ENCODE results near the gene KIF14.

Gene KIF14, protein sequence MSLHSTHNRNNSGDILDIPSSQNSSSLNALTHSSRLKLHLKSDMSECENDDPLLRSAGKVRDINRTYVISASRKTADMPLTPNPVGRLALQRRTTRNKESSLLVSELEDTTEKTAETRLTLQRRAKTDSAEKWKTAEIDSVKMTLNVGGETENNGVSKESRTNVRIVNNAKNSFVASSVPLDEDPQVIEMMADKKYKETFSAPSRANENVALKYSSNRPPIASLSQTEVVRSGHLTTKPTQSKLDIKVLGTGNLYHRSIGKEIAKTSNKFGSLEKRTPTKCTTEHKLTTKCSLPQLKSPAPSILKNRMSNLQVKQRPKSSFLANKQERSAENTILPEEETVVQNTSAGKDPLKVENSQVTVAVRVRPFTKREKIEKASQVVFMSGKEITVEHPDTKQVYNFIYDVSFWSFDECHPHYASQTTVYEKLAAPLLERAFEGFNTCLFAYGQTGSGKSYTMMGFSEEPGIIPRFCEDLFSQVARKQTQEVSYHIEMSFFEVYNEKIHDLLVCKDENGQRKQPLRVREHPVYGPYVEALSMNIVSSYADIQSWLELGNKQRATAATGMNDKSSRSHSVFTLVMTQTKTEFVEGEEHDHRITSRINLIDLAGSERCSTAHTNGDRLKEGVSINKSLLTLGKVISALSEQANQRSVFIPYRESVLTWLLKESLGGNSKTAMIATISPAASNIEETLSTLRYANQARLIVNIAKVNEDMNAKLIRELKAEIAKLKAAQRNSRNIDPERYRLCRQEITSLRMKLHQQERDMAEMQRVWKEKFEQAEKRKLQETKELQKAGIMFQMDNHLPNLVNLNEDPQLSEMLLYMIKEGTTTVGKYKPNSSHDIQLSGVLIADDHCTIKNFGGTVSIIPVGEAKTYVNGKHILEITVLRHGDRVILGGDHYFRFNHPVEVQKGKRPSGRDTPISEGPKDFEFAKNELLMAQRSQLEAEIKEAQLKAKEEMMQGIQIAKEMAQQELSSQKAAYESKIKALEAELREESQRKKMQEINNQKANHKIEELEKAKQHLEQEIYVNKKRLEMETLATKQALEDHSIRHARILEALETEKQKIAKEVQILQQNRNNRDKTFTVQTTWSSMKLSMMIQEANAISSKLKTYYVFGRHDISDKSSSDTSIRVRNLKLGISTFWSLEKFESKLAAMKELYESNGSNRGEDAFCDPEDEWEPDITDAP (N-terminal part only)

DNA sequence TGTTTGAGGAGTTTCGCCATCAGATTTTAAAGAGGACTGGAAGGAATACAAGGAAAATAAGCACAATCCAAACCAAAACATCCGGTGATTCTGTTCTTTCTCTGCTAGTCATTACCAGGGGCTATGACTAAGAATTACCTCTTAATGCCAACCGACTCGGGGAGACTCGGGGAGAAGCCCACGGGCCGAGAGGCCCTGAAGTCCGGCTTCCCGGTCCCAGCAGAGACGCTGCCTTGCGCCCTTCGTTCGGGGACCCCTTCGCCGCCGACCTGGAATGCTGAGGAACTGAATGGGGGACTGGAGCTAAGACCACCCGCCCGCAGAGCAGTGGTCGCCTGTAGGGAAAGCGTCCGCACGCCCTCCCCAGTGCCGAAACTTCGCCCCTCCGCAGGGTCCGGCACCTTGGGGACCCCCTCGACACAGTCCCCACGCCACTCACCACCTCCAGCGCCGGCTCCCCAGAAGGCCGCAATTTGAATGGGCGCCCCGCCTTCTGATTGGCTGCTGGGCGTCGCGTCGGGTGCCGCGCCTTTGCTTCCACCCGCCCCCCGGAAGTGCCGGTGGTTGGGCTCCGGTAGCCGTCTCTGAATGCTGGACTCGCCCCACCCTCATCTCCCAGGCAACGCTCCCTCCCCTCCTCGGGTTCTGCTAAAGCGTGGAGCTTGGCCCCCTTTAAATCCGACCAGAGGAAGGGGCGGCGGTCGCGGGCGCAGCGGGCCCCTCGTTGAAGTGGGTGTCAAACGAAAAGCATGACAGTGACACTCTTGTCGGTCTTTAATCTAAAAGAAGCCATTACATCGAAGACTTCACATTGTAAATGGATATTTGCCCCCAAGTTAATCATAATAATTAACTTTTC is at the start of gene KIF14:
TSS of gene KIF14 (minus strand) at position 479 of the 859 bp plus-strand sequence. CDS start 2,028 bp downstream, outside the sequence.
- peak; percentile 97 for DNase-seq (ENCODE audit: low spot score)

DNA sequence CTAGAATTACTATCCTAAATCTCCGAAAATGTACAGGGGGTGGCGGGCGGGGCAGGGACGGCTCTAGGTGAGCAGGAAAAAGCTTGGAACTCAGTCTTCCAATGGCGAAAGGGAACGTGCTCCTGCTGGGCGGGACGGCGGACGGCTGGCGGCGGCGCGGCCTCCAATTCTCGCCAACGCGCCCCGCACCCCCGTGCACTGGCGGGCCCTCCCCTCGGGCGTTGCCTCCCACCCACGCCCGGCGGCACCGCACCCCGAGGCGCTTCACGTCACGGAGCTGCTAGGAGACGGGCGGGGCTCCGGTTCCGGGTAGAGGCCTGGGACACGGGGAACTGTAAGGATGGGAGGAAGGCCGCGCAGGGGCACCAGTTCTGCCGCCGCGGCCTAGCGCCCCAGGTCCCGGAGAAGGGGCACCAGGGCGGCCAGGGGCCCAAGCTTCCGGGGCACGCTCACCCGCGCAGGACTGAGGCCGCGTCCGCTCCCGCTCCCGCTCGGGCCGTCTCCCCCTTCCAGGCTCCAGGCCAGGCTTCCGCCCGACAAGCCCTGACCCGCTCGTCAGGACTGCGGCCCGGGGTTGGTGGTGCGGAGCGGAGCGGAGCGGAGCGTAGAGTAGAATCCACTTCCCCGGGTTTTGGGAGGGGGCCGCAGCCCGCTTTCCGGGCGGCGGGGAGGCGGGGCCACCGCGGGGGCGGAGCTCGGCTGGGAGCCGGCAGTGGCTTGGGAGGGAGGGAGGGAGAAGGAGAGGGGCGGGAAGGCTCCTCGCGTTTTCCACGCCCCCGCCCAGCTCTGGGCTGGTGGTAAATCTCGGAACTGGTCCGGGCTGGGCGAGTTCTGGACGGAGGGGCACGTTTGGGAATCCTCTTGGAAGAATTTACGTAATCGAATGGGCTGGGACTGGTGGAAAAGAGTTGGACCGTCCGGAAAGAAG is 49.0 kb upstream of the KIF14 start, which contains the start of gene DDX59:
TSS of gene DDX59 (minus strand) at position 594 of the 928 bp plus-strand sequence. CDS start 3,167 bp downstream, outside the sequence.
- DNase-seq (ENCODE audit: low spot score) = peak; percentile 98

DNA sequence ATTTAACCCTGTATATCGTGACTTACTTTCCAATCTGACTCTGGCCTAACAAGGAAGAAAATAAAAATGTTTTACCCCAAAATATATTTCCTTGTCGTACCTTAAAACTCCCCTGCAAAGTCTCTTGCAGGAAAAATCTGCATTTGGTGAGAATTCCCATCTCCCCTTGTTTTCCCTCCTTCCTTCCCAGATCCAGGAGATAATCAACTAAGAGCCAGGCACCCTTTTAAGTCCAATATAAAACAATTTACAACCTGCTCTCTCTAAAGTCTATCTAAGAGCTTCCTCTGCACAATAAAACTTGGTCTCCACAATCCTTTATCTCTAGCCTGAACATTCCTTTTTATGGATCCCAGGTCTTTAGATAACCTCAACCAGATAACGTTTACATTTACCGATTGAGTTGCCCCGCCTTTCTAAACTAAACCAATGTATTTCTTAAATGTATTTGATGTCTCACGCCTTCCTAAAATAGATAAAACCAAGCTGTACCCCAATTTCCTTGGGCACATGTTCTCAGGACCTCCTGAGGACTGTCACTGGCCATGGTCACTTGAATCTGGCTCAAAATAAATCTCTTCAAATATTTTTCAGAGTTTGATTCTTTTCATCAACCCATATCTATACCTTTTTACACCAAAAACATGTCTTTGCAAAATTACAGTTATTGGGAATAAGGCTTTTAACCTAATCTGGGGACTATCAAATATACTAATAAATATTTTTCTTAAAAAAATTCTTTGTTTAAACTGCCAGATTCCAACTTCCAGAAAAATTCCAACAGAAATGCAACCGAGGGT is 48.2 kb upstream of the KIF14 start:
- no peak for DNase-seq (ENCODE audit: low spot score)

DNA sequence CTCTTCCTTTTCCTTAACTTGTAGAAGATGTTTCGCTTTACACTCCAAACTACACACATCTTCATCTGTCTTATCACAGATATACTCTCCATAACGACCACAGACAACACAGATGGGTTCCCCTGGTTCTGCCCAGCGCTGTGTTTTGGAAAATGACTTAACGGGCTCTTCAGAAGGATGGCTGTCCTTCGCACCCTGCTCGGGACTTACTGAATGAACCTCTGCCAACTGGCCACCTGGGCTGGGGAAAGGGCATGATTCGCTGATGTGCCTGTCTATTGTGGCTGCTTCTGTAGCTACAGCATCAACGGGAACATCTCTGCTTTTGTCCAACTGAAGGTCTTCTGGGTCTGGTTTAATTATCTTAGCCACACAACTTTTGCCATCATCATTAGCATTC is 45.8 kb upstream of the KIF14 start:
- no peak for DNase-seq (ENCODE audit: low spot score)

DNA sequence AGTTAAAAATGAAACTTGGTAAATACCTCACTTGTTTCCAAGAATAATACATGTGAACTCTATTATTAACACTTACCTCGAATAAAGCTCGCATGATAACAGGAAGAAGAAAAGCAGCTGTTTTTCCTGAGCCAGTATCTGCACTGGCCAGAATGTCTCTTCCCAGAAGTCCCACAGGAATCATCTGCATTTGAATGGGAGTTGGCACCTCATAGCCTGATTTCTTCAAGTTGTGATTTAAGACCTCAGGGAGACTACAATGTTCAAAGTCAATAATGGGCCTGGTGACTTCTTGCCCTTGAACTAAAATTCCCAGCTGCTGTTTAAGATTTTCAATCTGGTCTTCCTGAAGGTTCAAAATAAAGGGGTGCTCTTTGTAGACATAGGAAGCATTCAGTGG is 45.3 kb upstream of the KIF14 start:
- no peak for DNase-seq (ENCODE audit: low spot score)

DNA sequence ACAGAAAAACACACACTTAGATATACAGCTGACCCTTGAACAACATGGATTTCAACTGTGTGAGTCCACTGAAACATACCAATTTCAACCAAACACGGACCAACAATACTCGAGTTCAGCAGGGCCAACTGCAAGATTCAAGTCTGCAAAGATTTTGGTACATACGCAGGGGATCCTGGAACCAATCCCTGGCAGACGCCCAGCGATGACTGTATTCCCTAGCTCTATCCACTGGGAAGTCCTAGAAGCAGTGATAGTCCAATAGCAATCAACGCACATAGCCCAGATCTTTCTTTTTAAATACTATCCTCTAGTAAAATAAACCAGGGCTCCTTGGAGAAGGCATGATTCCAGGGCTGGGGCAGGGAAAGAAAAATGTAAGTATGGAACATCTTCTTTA is 40.2 kb upstream of the KIF14 start:
- DNase-seq (ENCODE audit: low spot score) = no peak

DNA sequence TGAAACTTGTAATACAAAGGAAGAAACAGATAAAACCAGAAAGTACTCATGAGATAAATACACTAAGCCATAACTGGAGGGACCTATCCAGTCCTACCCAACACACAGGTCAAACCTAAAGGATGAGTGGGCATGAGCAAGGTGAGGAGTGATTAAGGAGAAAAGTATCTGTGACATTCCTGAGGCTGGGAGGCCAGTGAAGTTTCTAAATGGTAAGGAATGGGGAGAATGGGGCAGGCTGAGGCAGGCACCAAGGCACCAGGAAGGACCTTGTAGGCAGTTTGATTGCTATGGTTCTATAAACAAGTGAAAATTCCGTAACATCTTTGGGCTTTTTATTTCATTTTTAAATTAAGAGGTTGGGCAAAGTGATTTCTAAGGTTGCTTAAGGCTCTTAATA is 38.7 kb upstream of the KIF14 start:
- no peak for DNase-seq (ENCODE audit: low spot score)

DNA sequence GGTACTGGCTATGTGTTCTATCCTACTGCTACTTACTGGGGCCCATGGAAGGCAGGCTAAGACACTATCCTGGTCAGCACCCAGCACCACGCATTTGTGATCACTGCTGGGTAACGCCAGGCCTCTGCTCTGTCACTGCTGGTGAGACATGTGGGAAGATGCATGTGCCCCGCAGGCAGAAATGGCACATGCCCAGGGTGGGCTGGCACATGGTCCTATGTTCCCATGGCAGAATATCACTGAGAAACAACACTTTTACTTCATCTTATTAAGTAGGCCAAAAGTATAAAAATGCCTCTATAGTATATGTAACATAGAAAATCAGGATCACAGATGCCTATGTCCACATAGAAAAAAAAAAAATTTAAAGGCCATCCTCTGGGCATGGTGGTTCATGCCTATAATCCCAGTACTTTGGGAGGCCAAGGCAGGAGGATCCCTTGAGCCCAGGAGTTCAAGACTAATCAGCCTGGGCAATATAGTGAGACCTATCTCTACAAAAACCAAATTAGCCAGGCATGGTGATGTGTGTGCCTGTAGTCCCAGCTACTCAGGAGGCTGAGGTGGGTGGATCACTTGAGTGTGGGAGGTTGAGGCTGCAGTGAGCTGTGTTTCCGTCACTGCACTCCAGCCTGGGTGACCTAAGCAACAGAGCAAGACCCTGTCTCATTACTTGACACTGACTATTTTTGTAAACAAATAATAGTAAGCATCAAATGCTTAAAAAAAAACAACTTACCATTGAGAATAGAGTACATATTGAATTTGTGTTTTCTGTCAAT is 37.7 kb upstream of the KIF14 start:
- DNase-seq (ENCODE audit: low spot score) = no peak

DNA sequence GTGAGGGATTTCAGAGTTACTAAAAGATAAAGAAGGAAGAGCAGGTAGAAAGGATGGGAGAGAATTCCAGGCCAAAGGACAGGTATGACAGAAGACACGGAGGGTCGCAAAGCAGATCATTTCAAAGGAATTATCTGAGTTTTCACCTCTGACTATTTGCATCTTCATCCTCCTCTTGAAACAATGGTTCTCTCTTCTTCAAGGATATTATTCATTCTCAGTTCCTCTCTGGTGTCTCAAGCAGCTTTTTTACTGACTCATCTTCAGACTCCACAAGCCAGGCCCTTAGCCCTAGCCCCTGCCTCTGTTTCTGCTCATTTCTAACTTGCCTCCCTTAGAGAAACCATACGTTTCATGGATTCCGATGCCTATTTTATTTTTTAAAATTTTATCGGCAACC is 34.1 kb upstream of the KIF14 start:
- DNase-seq (ENCODE audit: low spot score) = no peak

DNA sequence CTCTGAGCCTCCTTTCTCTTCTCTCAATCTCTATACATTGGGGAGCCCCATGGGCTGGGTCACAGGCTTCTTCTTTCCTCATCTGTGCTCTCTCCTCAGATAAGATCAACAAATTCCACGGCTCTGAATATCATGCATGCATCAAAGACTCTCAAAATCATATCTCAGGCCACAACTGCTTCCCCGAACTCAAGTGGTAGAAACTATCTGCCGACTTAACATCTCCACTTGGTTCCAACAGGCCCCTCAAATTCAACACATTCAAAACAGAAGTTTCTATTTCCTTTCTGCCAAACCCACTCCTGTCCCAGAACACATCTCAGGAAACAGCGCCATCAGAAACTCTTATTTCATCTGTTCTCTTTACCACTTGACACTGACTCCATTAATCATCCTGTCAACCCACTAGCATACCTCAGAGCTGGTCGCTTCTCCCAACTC is 32.5 kb upstream of the KIF14 start:
- DNase-seq (ENCODE audit: low spot score) = no peak

DNA sequence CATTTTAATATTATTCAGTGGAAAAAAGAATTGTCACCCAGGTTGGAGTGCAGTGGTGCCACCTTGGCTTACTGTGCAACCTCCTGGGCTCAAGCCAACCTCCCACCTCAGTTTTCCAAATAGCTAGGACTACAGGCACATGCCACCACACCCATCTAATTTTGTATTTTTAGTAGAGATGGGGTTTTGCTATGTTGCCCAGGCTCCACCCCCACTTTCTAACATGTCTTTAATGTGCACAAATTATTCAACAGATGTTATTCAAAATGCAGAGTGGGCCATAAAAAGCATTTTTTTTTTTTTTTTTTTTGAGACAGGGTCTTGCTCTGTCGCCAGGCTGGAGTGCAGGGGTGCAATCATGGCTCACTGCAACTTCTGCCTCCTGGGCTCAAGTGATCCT is 31.8 kb upstream of the KIF14 start:
- no peak for DNase-seq (ENCODE audit: low spot score)

DNA sequence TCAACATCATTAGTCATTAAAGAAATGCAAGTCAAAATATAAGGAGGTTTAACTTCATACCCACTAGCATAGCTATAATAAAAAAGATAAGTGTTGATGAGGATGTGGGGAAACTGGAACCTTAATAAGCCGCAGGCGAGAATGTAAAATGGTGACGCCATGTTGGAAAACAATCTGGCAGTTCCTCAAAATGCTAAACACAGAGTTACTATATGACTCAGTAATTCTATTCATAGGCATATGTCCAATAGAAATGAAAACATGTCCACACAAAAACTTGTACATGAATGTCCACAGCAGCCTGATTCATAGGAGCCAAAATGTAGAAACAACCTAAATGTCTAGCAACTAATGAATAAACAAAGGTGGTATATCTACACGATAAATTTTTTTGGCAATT is 26.0 kb upstream of the KIF14 start:
- no peak for DNase-seq (ENCODE audit: low spot score)

DNA sequence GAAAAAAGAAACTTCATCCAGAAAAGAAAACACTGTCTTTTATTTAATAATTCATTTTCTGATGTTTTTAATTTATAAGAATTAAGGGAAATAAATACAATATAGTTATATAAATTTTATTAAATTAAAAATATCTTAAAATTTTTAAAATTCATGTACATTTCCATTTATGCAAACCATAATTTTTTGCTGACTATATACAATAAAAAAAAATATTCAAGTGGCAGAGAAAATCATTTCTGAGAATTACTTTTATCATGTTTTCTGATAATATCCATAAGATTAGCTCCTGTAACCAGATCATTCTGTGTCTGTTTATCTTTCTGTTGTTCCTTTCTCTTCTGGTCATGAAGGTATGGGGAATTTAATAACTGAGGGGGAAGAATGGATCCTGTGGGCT is 23.5 kb upstream of the KIF14 start:
- no peak for DNase-seq (ENCODE audit: low spot score)

DNA sequence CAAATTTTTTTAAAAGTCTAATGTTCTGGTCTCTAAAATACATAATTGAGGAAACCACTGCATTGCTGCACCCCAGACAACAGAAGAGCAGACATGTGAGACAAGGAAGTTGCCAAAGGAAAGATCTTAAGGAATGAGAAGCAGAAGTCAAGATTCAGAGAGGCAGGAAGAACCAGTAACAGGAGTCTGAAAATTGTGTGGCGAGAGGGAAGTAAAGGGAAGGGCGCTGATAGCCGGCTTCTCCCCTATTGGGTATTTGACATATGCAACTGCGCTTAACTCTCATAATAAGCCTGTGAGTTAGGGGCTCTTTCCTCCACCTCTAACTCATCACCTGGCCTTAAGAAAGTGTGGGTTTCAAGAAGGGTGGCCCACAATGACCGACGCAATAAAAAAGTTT is 21.9 kb upstream of the KIF14 start:
- no peak for DNase-seq (ENCODE audit: low spot score)

DNA sequence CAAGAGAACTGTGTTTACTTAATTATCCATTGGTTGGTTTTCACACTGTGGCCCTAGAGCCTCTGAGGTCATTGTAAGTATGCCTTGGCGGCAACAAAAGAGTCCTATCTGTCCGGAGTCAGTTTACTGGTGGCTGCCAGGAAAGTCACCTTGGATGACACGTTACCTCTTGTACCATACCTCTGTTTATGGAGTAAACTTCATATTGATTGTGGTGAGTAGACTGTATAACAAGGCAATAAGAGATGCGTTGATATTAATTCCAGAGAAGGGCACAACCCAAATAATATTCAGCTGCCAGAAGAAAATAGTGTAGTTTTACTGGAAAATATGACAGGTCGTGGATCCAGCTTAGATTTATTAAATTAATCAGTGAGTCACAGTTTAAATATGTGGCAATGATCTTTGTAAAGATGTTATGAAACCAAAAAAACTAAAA is 20.4 kb upstream of the KIF14 start:
- DNase-seq (ENCODE audit: low spot score) = no peak

DNA sequence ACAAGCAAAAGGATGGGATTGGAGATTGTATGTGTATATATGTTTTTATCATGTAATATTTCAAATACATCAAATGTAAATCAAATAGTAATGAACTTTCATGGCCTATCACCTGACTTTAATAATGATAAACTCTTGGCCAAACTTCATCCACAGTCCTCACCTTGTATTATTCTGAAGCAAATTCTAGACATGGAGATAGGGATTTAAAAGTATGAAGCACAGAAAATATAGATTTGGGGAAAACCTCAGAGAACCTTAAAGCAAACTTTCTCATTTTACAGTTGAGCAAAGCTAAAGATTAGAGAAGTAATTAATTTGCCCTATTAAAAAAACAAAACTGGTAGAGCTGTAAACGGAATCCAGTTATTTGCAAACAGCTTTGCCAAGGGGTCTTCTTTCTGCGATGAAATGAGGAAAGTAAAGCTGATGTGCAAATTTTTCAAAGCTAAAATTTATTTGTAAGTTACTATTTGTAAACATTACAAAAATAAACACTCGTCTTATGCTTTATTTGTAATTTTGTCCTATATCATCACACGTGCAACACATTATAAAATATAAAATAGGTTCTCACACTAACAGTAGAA is 19.9 kb upstream of the KIF14 start:
- DNase-seq (ENCODE audit: low spot score) = no peak

DNA sequence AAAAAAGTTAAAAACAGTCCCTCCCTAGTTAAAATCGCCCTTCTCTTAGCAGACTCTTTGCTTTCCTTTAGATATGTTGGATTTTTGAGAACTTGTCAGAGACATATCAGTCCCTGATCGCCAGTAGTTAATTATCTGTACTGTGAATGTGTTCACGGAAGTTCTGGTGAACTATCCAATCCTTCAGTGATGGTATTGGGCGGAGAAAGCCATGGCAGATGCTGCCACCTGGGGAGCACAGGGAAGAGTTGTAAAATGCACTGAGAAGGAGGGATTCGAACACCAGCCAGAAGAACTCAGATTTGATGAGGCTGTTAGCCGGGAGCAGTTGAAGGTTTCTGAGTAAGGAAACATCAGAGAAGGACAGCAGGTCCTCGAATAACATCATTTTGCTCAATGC is 17.5 kb upstream of the KIF14 start:
- no peak for DNase-seq (ENCODE audit: low spot score)

DNA sequence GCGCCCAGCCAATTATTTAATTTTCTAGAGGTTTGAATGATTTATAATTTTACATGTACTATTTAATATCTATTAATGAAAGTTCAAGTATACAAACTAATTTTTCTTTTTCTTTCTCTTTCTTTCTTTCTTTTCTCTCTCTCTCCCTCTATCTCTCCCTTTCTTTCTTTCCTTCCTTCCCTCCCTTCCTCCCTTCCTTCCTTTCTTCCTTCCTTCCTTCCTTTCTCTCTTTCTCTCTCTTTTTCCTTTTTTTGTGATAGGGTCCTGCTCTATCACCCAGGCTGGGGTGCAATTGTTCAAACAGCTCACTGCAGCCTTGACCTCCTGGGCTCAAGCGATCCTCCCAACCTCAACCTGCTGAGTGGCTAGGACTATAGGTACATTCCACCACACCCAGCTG is 16.1 kb upstream of the KIF14 start:
- DNase-seq (ENCODE audit: low spot score) = no peak
